Activated T-helper 17 cell treated with anti-CD3 and anti-CD28 coated beads, Interleukin-2, amount 50 U/mL, for 72 hours (primary cell): Measurements from ENCODE around the gene FRYL. TPM values are rescaled to one million over a fixed set of nuclear protein-coding genes. Genes with fewer than 3 reads are reported as not detected.

Experiments used
- ATAC-seq: fragments of 150-1000 bp; cut with Tn5 transposase; replicated peaks from 2 replicates; pipeline ENCODE4 v1.10.0; 2021; ENCODE audit warnings: mild to moderate bottlenecking, moderate library complexity
- H3K27ac Mint-ChIP-seq: one replicate; pipeline ENCODE4 v1.8.0; 2022; ENCODE audit warnings: mixed read lengths
- H3K27me3 Mint-ChIP-seq: one replicate; pipeline ENCODE4 v1.8.0; 2022; ENCODE audit warnings: mixed read lengths
- H3K36me3 Mint-ChIP-seq: one replicate; pipeline ENCODE4 v1.8.0; 2022; ENCODE audit warnings: low read depth, mild to moderate bottlenecking, mixed read lengths
- H3K4me1 Mint-ChIP-seq: one replicate; pipeline ENCODE4 v1.8.0; 2022; ENCODE audit warnings: mixed read lengths
- H3K4me3 Mint-ChIP-seq: one replicate; pipeline ENCODE4 v1.8.0; 2022; ENCODE audit warnings: mild to moderate bottlenecking, mixed read lengths
- H3K9me3 Mint-ChIP-seq: one replicate; pipeline ENCODE4 v1.8.0; 2022; ENCODE audit warnings: mixed read lengths
- total RNA-seq, 2 donors: library from RNA; stranded (reverse); gene quantifications; one replicate each; pipeline ENCODE4 v1.2.3, GENCODE V29; 2022

Gene FRYL
- total RNA-seq, 2 donors from 2014 or later, result 75.0 to 83.1 TPM

- H3K27me3 Mint-ChIP-seq, result peaks cover 6% of the 10 kb centered on the region
- no peak overlapping the region for H3K4me3 Mint-ChIP-seq
- ATAC-seq, result no peak
- no peaks in the 10 kb centered on the region for H3K9me3 Mint-ChIP-seq
- no peak overlapping the region for H3K27ac Mint-ChIP-seq
- no peaks in the 10 kb centered on the region for H3K4me1 Mint-ChIP-seq
- no peaks in the 10 kb centered on the region for H3K36me3 Mint-ChIP-seq
Measured at GRCh38 chr4:48796191-48796926, 16.3 kb upstream of the FRYL start.

GRCh38 chr4:48795108-48795507 is 15.0 kb upstream of the FRYL start:
- no peak overlapping the region for H3K4me3 Mint-ChIP-seq
- peaks cover 6% of the 10 kb centered on the region for H3K27me3 Mint-ChIP-seq
- ATAC-seq, result no peak
- H3K27ac Mint-ChIP-seq, result no peak overlapping the region
- no peaks in the 10 kb centered on the region for H3K36me3 Mint-ChIP-seq
- H3K9me3 Mint-ChIP-seq, result no peaks in the 10 kb centered on the region
- H3K4me1 Mint-ChIP-seq, result no peaks in the 10 kb centered on the region

GRCh38 chr4:48792348-48793006 is 12.4 kb upstream of the FRYL start:
- H3K36me3 Mint-ChIP-seq, result no peaks in the 10 kb centered on the region
- H3K27ac Mint-ChIP-seq, result no peak overlapping the region

GRCh38 chr4:48791313-48791712 is 11.2 kb upstream of the FRYL start:
- Mint-ChIP-seq H3K27ac (no peak overlapping the region), H3K27me3 (no peaks in the 10 kb centered on the region), H3K9me3 (no peaks in the 10 kb centered on the region), H3K4me3 (no peak overlapping the region), H3K4me1 (no peaks in the 10 kb centered on the region), H3K36me3 (no peaks in the 10 kb centered on the region)
- ATAC-seq, result no peak

More at GRCh38 chr4:48792348-48793006, 12.4 kb upstream of the FRYL start:
- Mint-ChIP-seq H3K27me3 (no peaks in the 10 kb centered on the region), H3K9me3 (no peaks in the 10 kb centered on the region), H3K4me3 (no peak overlapping the region), H3K4me1 (no peaks in the 10 kb centered on the region)
- ATAC-seq, result peak; percentile 43

- Mint-ChIP-seq H3K27me3 (no peaks in the 10 kb centered on the region), H3K36me3 (no peaks in the 10 kb centered on the region), H3K9me3 (no peaks in the 10 kb centered on the region), H3K27ac (no peak overlapping the region), H3K4me3 (no peak overlapping the region), H3K4me1 (no peaks in the 10 kb centered on the region)
- no peak for ATAC-seq
Measured at GRCh38 chr4:48790561-48790960, 10.5 kb upstream of the FRYL start.

- H3K36me3 Mint-ChIP-seq, result no peaks in the 10 kb centered on the region
- ATAC-seq, result no peak
- no peak overlapping the region for H3K4me3 Mint-ChIP-seq
- H3K27ac Mint-ChIP-seq, result no peak overlapping the region
- H3K9me3 Mint-ChIP-seq, result no peaks in the 10 kb centered on the region
- no peaks in the 10 kb centered on the region for H3K27me3 Mint-ChIP-seq
- H3K4me1 Mint-ChIP-seq, result no peaks in the 10 kb centered on the region
Measured at GRCh38 chr4:48787056-48787455, 7.0 kb upstream of the FRYL start.

GRCh38 chr4:48786549-48786948 is 6.5 kb upstream of the FRYL start:
- H3K27me3 Mint-ChIP-seq, result no peaks in the 10 kb centered on the region
- ATAC-seq, result no peak
- no peaks in the 10 kb centered on the region for H3K9me3 Mint-ChIP-seq

GRCh38 chr4:48785302-48785701 is 5.2 kb upstream of the FRYL start:
- no peak overlapping the region for H3K27ac Mint-ChIP-seq
- H3K4me3 Mint-ChIP-seq, result no peak overlapping the region
- peaks cover 7% of the 10 kb centered on the region for H3K4me1 Mint-ChIP-seq
- no peaks in the 10 kb centered on the region for H3K9me3 Mint-ChIP-seq
- no peaks in the 10 kb centered on the region for H3K36me3 Mint-ChIP-seq
- H3K27me3 Mint-ChIP-seq, result no peaks in the 10 kb centered on the region
- no peak for ATAC-seq

More at GRCh38 chr4:48786549-48786948, 6.5 kb upstream of the FRYL start:
- Mint-ChIP-seq H3K4me1 (peaks cover under 1% of the 10 kb centered on the region), H3K27ac (no peak overlapping the region), H3K4me3 (no peak overlapping the region), H3K36me3 (no peaks in the 10 kb centered on the region)

GRCh38 chr4:48781968-48782367 is 1.9 kb upstream of the FRYL start:
- peaks cover 9% of the 10 kb centered on the region for H3K4me1 Mint-ChIP-seq
- H3K4me3 Mint-ChIP-seq, result peak overlapping the region; percentile 93
- ATAC-seq, result no peak
- no peaks in the 10 kb centered on the region for H3K27me3 Mint-ChIP-seq
- peak overlapping the region; percentile 66 for H3K27ac Mint-ChIP-seq
- H3K9me3 Mint-ChIP-seq, result no peaks in the 10 kb centered on the region
- peaks cover 19% of the 10 kb centered on the region for H3K36me3 Mint-ChIP-seq

GRCh38 chr4:48780865-48781214 is 761 bp upstream of the FRYL start:
- peak; percentile 17 for ATAC-seq
- Mint-ChIP-seq H3K36me3 (peaks cover 22% of the 10 kb centered on the region), H3K4me3 (peak overlapping the region; percentile 93), H3K27me3 (no peaks in the 10 kb centered on the region), H3K27ac (peak overlapping the region; percentile 66), H3K9me3 (no peaks in the 10 kb centered on the region), H3K4me1 (peaks cover 18% of the 10 kb centered on the region)

- ATAC-seq, result peak; percentile 10
- Mint-ChIP-seq H3K36me3 (peaks cover 22% of the 10 kb centered on the region), H3K27me3 (no peaks in the 10 kb centered on the region), H3K4me3 (peak overlapping the region; percentile 93), H3K27ac (peak overlapping the region; percentile 85), H3K9me3 (no peaks in the 10 kb centered on the region), H3K4me1 (peaks cover 18% of the 10 kb centered on the region)
Measured at GRCh38 chr4:48779095-48779997, 733 bp downstream of the FRYL start.

- no peaks in the 10 kb centered on the region for H3K27me3 Mint-ChIP-seq
- H3K36me3 Mint-ChIP-seq, result peaks cover 22% of the 10 kb centered on the region
- H3K9me3 Mint-ChIP-seq, result no peaks in the 10 kb centered on the region
- peak overlapping the region; percentile 89 for H3K4me3 Mint-ChIP-seq
- no peak for ATAC-seq
- H3K4me1 Mint-ChIP-seq, result peaks cover 19% of the 10 kb centered on the region
- peak overlapping the region; percentile 85 for H3K27ac Mint-ChIP-seq
Measured at GRCh38 chr4:48778431-48779094, 1.5 kb downstream of the FRYL start.

GRCh38 chr4:48777739-48778138 is 2.3 kb downstream of the FRYL start:
- no peak for ATAC-seq
- Mint-ChIP-seq H3K27ac (peak overlapping the region; percentile 85), H3K4me3 (peak overlapping the region; percentile 89), H3K4me1 (peaks cover 27% of the 10 kb centered on the region), H3K27me3 (no peaks in the 10 kb centered on the region), H3K36me3 (peaks cover 22% of the 10 kb centered on the region), H3K9me3 (no peaks in the 10 kb centered on the region)
